ENCODE data around the gene SLC9A7.
"Not testable (repeated sequence)": the region's sequence is repeated elsewhere in the genome, so short reads cannot be mapped to it uniquely, and the experiment has no call there.

SLC9A7 gene

GRCh38 chrX:46754036-46754435 lies 4.9 kb downstream of the SLC9A7 start:
- no peak for DNase-seq (ENCODE audit: low spot score)

DNA sequence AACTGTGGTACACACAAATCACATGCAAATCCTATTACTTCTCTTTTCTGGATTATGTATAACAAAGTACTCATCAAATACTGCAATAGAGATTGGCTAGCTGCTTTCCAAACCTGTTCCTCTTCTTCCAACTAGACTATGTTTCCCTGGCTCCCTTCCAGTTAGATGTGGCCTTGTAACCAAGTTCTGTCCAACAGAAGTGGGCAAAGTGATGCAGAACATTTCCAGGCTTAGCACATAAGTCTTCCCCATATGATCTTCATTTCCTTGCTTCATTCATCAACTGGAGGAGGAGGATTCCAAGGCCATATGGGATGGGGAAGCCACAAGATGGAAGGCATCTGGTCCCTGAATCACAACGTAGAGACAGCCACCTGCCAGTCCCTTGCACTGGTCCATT lies 8.0 kb downstream of the SLC9A7 start:
- no peak for DNase-seq (ENCODE audit: low spot score)

DNA sequence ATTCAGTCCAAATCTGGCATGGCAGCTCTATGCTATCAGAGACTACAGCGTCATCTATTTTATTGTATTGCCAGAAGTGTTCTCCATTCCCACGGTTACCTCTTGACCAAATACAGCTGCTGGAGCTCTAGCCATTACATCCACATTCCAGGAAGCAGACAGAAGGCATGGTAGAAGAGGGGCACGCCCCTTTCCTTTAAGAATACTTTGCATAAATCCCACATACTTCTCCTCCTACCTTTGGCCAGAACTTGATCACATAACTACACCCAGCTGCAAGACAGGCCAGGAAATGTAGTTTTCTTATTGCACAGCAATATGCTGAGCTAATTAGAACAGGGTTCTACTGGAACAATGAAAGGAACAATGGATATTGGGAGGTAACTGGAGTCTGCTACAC lies 14.9 kb downstream of the SLC9A7 start:
- no peak for DNase-seq (ENCODE audit: low spot score)

DNA sequence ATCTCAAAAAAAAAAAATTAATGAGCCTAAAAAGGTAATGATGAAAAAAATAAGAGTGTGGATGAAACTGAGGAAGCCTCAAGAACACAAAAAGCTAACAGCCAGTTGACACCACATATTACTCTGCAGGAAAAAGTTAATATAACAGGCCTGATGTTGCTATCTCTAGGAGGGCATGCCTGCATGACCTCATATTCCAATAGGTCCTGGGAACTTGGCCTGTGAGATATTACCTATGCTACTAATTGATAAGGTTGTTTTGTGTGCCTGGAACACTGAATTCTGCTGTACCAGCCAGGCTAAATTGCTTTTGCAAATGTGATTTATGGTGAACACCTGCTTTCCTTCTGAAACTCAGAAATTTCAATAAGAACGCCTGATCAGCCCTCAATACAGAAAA lies 15.9 kb downstream of the SLC9A7 start:
- no peak for DNase-seq (ENCODE audit: low spot score)

GRCh38 chrX:46739736-46740135 lies 19.2 kb downstream of the SLC9A7 start:
- no peak for DNase-seq (ENCODE audit: low spot score)

GRCh38 chrX:46737462-46737861 lies 21.5 kb downstream of the SLC9A7 start:
- peak; percentile 30 for DNase-seq (ENCODE audit: low spot score)

GRCh38 chrX:46737041-46737440 lies 21.9 kb downstream of the SLC9A7 start:
- no peak for DNase-seq (ENCODE audit: low spot score)

DNA sequence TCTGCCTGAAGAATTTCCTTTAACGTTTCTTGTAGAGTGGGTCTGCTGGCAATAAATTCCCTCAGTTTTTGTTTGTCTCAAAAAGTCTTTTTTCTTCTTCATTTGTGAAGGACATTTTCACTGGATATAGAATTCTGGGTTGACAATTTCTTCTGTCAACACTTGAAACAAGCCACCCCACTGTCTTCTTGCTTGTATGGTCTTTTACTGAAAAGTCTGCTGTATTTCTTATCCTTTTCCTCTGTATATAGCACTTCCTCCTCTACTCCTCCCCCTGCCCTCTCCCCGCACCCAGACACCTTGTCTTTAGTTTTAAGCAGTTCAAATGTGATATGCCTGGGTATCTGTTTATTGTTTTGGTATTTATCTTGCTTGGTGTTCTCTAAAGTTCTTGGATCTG lies 23.3 kb downstream of the SLC9A7 start:
- DNase-seq (ENCODE audit: low spot score), result no peak

GRCh38 chrX:46733226-46733625 lies 25.7 kb downstream of the SLC9A7 start:
- DNase-seq (ENCODE audit: low spot score), result no peak

- DNase-seq (ENCODE audit: low spot score), result no peak
These were observed 28.2 kb downstream of the SLC9A7 start for GRCh38 chrX:46730765-46731164.

DNA sequence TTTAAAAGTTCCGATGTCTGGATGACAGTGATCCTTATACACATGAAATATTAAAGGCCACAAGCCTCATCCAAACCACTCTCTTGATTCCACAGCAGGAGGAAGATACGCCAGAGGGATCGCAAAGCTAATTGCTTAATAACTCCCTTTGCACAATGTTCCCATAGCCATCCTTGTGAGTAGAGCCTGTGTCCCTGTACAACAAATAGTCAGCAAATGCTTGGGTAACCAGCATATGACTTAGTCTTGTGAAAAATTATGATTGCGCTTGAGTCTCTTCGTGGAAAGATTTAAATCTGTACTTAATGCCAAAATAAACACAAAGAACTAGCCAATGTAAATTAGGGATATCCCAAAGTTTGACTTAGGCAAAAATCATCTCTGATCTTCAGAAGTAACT lies 31.5 kb downstream of the SLC9A7 start:
- no peak for DNase-seq (ENCODE audit: low spot score)

DNA sequence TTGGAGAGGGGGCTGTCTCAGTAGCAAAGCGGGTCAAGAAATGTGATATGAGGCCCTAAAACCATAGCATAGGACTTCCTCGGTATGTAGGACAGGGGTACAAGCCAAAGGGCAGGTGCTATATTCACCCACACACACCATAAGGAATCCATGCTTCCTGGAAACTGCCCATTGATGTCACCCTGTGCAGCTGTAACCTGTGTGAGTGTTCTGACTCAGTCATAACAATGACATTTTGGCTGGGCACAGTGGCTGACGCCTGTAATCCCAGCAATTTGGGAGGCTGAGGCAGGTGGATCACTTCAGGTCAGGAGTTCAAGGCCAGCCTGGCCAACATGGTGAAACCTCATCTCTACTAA lies 35.4 kb downstream of the SLC9A7 start:
- not testable (repeated sequence) for DNase-seq (ENCODE audit: low spot score)

GRCh38 chrX:46722742-46723568 lies 36.0 kb downstream of the SLC9A7 start:
- peak; percentile 33 for DNase-seq (ENCODE audit: low spot score)

DNA sequence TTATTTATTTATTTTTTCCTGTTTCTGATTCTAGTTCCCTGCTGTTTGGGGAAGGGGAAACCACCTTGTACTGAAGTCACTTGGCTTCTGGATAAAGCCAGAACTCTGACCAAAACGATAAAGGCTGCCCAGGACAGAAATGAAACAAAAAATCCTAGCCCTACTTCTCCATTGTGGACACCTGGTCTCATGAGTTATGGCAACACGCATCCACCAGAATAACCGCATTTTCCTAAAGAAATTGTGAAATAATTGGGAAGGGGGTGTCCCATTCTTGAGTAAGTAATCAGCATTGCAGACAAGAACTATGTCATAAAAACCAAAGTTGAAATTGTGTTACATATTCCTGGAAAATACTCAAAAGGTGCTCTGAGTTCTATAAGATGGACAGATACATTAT lies 42.1 kb downstream of the SLC9A7 start:
- no peak for DNase-seq (ENCODE audit: low spot score)

DNA sequence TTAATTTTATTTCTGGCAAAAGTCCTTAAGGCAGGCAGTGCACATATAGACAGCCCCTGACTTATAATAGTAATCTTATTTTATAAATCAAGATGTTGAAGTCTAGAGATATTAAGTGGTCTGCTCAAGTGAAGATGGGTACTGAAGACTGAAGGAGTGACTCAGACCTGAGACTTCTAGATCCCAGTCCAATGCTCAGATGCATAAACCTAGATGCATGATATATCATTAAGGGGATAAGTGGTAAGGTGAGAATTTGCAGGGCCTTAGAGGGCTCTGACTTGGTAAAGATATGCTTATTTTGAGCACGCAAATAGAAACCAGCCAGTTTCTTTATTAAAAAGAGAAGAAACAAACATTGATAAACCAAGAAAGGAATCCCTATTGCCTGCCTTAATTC lies 42.9 kb downstream of the SLC9A7 start:
- no peak for DNase-seq (ENCODE audit: low spot score)

- DNase-seq (ENCODE audit: low spot score), result no peak
These were observed 43.4 kb downstream of the SLC9A7 start for GRCh38 chrX:46715530-46715929.

DNA sequence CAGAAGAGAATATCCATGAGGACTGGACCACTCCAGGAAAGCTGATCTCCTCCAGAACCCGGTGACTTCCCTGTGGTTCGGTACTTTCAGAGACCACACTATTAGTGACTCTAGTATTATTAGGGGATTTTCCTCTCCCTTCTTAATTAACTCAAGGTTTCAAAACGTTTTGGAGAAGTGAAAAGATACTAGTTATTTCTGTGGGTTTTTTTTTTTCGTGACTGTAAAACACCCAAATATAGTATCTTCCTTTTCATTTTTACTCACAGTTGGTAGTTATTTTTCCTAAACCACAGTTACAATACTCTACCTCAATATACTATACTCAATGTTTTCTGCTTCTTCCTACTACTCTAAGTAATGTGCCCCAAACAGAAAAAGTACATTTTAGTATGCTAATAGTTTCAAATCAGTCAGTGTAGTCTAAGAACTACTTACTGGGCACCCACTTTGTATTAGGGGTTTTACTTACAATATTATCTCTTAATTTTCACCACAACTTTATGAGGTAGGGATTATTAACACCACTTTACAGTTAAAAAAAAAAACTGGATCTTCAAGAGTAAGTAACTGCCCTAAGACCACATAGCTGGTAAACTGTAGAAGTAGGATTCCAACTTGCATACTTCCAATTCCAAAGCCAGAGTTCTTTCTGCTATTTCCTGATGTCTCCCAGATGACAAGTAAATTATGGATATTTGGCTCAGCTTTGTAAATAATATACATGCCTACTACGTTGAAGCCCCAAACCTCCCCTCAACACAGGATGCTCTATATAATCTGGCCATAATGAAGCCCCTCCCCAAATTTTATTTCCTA lies 45.0 kb downstream of the SLC9A7 start:
- DNase-seq (ENCODE audit: low spot score), result peak; percentile 16

GRCh38 chrX:46712764-46713163 lies 46.2 kb downstream of the SLC9A7 start:
- DNase-seq (ENCODE audit: low spot score), result no peak

DNA sequence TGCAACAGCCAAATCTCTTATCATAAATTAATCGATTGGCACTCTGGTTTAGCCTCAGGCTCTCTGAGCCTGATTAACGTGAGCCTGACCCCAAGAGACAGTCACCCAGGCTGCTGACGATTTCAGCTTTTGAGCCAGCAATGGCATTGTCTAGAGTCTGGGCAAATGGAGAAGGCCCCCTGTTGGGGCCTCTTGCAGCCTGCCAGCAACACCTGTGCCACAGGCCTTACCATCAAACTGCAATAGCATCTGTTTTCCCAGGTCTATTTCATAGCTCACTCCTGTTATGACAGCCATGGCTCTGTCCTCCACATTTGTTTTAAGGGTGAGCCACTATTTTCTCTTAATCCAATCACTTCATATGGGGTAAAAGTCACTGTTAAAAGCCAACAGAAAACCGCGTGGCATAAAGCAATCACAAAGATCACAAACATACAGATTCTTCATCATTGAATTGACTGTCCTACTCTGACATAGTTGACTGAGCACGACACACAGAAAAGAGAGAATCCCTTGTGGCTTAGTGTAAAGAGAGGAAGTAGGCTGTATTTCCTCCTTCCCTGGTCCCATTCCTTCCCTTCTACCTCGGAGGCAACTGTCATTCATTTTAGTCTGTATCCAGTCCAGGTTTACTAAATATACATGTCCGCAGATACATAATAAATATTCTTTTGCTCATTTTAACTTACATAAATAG lies 47.8 kb downstream of the SLC9A7 start:
- no peak for DNase-seq (ENCODE audit: low spot score)

DNA sequence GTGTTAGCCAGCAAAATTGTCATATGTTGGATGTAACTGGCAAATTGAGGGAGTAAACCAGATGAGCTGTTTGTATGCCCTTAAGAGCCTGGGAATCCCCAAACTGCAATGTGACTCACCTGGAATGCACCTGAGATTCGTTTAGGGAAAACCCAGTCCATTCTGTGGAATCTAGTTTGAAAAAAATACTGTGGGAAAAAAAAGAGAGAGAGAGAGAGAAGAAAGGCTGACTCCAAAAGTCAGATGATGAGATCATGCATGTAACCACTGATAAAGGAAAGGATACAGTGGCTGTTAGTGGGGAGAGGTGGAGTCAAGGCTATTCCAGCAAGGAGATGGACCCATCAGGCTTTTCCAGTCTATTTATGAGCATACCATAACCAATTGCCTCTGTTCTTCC lies 48.5 kb downstream of the SLC9A7 start:
- DNase-seq (ENCODE audit: low spot score), result peak; percentile 18

- DNase-seq (ENCODE audit: low spot score), result no peak
These were observed 51.5 kb downstream of the SLC9A7 start for GRCh38 chrX:46707274-46707965.

DNA sequence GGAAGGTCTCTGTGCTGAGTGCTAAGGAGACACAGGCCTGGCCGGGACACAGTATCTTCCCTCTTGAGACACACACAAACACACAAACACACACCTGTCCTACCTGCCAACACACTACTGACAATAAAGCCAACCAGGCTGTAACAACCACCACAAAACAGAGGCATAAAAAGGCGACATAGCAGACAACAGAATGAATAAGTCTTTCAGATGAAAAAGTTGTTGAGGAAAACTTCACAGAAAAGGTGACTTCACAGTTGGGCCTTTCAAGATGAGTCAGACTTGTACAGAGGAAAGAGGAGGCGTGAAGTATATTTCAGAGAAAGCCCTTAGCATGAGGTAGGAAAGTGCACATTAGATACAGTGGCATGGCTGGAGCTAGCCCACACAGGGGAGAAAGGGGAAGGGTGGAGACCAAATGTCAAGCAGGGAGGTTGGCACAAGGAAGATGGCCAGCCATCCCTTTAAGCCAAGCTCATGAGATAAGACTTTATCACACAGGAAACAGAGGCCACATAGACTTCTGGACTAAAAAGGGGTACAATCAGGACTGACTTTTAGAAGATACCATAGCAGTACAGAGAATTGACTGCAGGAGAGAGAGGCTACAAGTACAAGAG lies 54.0 kb downstream of the SLC9A7 start:
- peak; percentile 12 for DNase-seq (ENCODE audit: low spot score)

All from AG20443 (cell line).